ENCODE measurements around the gene KLHL2.

DNA sequence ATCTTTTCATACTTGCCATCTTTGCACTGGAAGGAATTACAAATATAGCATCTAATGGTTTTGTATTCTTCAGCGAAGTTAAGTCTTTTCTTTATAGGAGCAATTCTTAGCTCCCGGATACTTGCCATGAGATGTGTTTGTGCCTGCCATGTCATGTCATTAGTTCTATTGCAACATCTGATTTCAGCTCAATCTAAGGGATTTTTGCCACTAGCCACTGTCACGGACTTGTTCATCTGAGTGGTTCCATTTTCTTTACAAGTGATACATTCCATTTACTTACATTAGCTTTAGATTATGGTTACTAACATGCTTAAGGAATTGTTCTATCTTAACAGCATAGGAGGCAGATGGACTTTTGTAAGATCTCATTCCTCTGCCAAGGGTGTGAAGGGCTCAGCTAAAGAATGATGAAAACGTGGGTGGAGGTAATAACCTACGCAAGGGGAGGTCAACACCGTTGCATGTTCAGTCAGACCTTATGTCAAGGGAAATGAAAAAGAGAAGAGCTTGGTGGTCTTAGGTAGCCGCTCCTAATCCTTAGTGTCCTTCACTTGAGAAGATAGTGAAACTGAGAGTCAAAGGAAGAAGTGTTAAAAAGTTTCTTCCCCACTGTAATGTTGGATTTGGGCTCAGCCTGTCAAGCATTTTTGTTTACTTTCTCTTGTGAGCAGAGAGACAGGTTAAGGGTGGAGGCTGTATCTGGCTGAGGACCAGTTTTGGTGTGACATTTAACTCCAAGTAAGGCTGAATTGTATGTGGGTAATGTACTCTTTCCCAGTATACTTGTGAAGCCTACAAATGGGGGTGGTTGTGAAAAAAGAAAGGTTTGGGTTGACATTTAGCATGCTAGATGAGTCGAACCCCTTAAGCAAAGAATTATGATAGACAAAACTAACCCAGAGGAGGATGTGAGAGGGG is 3.6 kb upstream of the KLHL2 start:
- TF ChIP-seq, protein P1, sequence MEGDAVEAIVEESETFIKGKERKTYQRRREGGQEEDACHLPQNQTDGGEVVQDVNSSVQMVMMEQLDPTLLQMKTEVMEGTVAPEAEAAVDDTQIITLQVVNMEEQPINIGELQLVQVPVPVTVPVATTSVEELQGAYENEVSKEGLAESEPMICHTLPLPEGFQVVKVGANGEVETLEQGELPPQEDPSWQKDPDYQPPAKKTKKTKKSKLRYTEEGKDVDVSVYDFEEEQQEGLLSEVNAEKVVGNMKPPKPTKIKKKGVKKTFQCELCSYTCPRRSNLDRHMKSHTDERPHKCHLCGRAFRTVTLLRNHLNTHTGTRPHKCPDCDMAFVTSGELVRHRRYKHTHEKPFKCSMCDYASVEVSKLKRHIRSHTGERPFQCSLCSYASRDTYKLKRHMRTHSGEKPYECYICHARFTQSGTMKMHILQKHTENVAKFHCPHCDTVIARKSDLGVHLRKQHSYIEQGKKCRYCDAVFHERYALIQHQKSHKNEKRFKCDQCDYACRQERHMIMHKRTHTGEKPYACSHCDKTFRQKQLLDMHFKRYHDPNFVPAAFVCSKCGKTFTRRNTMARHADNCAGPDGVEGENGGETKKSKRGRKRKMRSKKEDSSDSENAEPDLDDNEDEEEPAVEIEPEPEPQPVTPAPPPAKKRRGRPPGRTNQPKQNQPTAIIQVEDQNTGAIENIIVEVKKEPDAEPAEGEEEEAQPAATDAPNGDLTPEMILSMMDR (conservative IDR thresholded peaks at IDR 0.05): no peak
- TF ChIP-seq EZH2 (IDR thresholded peaks at IDR 0.05; ENCODE audit: low read depth): no peak

All from PC-9 (cell line).